Tibial nerve (tissue), 4 donors: ENCODE data around the gene DYNLT5.

Experiments used
- CTCF ChIP-seq, 5 experiments: fragments of 200-600 bp in 3 of 5; fragments of 450-650 bp in 2 of 5; sonication (generic) in 3 of 5; IDR thresholded peaks; one replicate each; pipeline ENCODE4 v1.5.1; 2016 to 2019; ENCODE audit warnings: antibody characterized with exemption in 5 of 5, mild to moderate bottlenecking in 3 of 5, moderate library complexity in 2 of 5
- EP300 ChIP-seq, 2 donors: sonication (generic); formaldehyde crosslinking; IDR thresholded peaks; one replicate each; pipeline ENCODE4 v1.6.1; 2017; ENCODE audit warnings: antibody characterized with exemption in 2 of 2, mild to moderate bottlenecking in 1 of 2
- POLR2A ChIP-seq, 2 donors: fragments of 450-650 bp; IDR thresholded peaks; one replicate each; pipeline ENCODE4 v1.6.1; 2017; ENCODE audit warnings: antibody characterized with exemption in 2 of 2, mild to moderate bottlenecking in 2 of 2, moderate library complexity in 2 of 2

- no peak for TF ChIP-seq CTCF (IDR thresholded peaks at IDR 0.05)
- TF ChIP-seq POLR2A (IDR thresholded peaks at IDR 0.05) = no peak
- TF ChIP-seq EP300 (IDR thresholded peaks at IDR 0.05) = no peak
These were observed 5.5 kb downstream of the DYNLT5 start for GRCh38 chr1:66757722-66758240.
